Measurements from ENCODE around the gene FADS1.

FADS1 gene

GRCh38 chr11:61846362-61847020 lies 29.7 kb upstream of the FADS1 start:
- DNase-seq (ENCODE audit: low read depth in 3 of 3) = no peak

GRCh38 chr11:61844909-61845565 lies 28.2 kb upstream of the FADS1 start:
- no peak for DNase-seq (ENCODE audit: low read depth in 3 of 3)

DNA sequence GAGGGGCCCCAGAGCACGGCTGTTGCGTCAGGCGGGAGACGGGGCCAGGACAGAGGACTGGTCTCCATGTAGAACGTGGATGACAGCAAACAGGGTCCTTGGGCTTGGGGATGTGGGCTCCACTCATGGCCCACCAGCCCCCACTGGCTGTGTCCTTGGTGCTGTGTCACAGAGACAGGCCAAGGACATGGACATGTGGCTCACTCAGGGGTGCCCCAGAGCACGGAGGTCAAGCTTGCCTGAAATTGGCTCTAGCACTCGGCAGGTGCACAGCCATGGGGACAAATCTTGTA lies 25.7 kb upstream of the FADS1 start:
- no peak for DNase-seq (ENCODE audit: low read depth in 3 of 3)

GRCh38 chr11:61841636-61842527 lies 25.1 kb upstream of the FADS1 start:
- no peak for DNase-seq (ENCODE audit: low read depth in 3 of 3)

GRCh38 chr11:61840371-61840770 lies 23.6 kb upstream of the FADS1 start:
- DNase-seq (ENCODE audit: low read depth in 3 of 3) = no peak

GRCh38 chr11:61839742-61840141 lies 22.9 kb upstream of the FADS1 start:
- no peak for DNase-seq (ENCODE audit: low read depth in 3 of 3)

DNA sequence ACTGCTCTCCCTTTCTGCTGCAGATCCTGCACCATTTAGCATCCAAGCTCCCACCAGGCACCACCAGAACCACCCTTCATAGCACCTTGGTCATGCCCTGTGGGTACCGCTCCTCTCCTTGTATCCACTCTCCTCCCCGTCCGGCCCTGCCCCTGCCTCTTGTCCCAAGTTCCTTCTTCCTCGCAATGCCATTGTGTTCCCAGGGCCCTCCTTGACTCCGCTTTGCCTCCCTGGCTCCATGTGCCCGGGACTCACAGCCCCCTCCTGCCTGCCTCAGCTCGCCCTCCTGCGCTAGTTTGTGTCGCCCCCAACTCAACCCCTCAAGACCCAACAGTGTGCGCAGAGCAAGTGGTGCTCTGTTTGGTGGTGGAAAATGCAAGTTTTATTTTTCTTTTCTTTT lies 22.1 kb upstream of the FADS1 start:
- DNase-seq (ENCODE audit: low read depth in 3 of 3) = no peak

DNA sequence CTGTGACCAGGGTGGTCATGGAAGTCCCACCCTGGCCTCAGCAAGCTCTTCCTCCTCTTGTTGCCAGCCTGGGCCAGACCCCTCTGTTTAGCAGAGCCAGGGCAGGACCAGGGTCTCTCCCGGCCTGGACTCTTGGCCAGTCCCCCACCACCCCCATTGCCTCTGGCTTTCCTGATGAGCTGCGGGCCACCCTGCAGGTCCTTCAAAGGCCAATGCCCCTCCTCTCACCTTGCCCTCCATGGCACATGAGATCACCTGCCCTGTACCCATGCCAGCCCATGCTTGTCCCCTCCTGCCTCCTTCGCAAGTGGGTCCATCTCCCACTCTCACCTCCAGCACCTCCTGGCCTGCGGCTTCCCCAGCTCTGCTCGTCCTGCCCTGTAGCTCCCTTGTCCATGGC lies 21.7 kb upstream of the FADS1 start:
- no peak for DNase-seq (ENCODE audit: low read depth in 3 of 3)

- DNase-seq (ENCODE audit: low read depth in 3 of 3) = no peak
These were observed 20.7 kb upstream of the FADS1 start for GRCh38 chr11:61837411-61838005.

- DNase-seq (ENCODE audit: low read depth in 3 of 3) = no peak
These were observed 19.4 kb upstream of the FADS1 start for GRCh38 chr11:61836193-61836592.

GRCh38 chr11:61834278-61835048 lies 17.7 kb upstream of the FADS1 start:
- DNase-seq (ENCODE audit: low read depth in 3 of 3) = peak in 2 of 3 donors; percentile 34 to 36

GRCh38 chr11:61833926-61834277 lies 17.1 kb upstream of the FADS1 start:
- no peak for DNase-seq (ENCODE audit: low read depth in 3 of 3)

- no peak for DNase-seq (ENCODE audit: low read depth in 3 of 3)
These were observed 16.7 kb upstream of the FADS1 start for GRCh38 chr11:61833471-61833870.

- no peak for DNase-seq (ENCODE audit: low read depth in 3 of 3)
These were observed 16.0 kb upstream of the FADS1 start for GRCh38 chr11:61832754-61833153.

DNA sequence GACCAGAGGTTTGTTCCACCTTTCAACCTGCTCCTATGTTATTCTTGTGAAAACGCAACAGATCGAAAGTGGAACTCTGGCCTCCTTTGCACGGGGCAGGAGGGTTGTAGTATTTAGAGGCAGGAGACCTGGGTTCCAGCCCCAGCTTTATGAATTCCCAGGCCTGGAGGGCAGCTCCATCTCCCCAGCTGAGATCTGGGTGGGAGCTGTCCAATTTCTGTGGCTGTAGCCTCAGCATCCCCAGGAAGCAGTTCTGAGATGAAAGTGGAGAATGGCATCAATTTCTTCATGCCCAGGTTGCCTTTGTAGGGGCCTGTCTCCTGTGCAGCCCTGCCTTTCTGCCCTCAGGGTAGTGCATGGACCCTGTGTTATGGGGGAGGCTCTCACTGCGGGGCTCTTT lies 15.4 kb upstream of the FADS1 start:
- DNase-seq (ENCODE audit: low read depth in 3 of 3) = no peak

DNA sequence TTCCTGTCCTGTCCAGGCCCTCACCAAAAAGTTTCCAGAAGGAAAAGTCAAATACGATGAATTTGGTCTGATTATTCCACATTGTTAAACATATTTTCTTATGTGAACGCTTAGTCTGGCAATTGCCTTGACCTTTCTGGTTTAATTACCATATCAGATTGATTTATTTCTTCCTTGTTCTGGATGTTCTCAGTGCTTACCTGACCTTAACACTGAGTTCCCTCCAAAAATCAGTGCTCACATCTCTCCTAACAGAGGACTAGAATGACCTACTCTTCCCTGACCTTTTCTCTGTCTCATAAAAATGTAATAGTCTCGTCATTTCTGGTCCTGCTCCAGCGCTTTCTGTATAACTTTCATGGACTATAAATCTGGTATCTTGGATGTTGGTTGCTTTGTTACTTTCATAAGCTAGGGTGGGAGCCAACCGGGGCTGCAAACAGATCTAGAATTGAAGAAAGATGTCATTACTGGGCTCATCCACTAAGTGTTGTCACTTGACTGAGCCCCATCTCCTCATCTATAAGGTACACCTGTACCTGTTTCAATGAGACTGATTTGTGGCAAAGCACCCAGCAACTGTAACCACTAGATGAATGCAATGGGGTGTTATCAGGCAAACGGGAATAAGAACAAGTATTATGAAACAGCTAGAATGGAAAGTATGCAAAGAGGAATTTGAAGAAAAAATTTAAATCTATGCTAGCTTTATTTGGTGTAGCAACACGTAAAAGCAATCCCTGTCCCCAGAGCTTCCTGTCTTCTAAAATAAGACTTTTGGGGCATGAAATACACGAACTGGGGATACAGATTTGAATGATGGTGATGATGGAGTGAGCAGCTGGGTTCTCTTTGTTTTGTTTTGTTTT lies 13.7 kb upstream of the FADS1 start:
- no peak for DNase-seq (ENCODE audit: low read depth in 3 of 3)

DNA sequence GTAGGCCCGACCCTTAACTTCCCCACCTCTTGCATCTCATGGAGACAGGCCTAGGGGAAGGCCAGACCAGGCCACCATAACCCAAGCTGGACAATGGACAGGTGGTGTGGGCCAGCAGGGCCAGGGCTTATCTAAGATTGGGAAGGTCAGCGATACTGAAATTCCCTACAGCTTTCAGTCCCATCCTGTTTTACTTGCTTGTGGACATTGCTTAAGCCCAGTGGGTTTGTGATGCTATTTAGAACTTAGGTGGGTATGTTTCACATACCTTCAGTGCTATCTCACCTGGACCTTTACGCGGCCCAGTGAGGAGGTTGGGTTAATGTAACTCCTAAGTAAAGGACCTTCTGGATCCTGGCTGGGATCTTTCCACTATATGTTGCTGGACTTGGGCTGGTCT lies 13.0 kb upstream of the FADS1 start:
- DNase-seq (ENCODE audit: low read depth in 3 of 3) = no peak

GRCh38 chr11:61828629-61829407 lies 12.0 kb upstream of the FADS1 start:
- peak in 2 of 3 donors; percentile 13 to 22 for DNase-seq (ENCODE audit: low read depth in 3 of 3)

DNA sequence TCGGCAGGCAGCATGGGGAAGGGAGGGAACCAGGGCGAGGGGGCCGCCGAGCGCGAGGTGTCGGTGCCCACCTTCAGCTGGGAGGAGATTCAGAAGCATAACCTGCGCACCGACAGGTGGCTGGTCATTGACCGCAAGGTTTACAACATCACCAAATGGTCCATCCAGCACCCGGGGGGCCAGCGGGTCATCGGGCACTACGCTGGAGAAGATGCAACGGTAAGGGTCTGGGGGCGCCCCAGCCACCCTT lies 11.5 kb upstream of the FADS1 start:
- DNase-seq (ENCODE audit: low read depth in 3 of 3) = no peak
